ENCODE data around the gene KDSR. TPM values are rescaled to one million over a fixed set of nuclear protein-coding genes. Genes with fewer than 3 reads are reported as not detected.

KDSR gene
- total RNA-seq, 1 experiment from 2014 or later: 108 TPM

DNA sequence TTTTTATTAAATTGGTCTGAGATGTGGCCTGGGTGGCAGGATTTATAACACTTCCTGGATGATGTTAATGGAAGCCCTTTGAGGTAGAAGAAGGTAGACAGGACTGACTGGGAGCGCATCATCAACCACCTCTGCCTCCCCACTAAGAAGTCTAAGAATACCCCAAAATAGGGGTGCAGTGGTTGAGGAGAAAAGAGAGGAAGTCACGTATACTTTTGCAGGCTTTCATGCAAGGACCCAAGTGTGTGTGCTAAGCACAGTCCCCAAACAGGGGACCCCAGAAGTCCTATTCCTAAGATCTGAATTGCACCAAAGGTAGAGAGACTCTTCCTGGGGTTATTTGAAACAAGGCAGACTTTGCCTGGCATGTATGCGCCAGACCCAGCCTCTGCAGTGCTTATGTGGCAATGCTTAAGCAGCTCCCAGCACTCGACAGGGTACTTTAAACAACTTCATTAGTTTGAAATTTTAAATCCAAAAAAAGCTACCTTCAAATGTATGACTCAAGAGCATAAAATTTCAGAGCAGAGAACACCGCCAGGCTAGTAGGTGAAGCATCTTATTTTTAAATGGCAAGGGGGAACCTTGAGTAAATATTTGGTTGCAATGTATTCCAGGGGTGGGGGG is 82.7 kb downstream of the KDSR start:
- TF ChIP-seq, protein P1, sequence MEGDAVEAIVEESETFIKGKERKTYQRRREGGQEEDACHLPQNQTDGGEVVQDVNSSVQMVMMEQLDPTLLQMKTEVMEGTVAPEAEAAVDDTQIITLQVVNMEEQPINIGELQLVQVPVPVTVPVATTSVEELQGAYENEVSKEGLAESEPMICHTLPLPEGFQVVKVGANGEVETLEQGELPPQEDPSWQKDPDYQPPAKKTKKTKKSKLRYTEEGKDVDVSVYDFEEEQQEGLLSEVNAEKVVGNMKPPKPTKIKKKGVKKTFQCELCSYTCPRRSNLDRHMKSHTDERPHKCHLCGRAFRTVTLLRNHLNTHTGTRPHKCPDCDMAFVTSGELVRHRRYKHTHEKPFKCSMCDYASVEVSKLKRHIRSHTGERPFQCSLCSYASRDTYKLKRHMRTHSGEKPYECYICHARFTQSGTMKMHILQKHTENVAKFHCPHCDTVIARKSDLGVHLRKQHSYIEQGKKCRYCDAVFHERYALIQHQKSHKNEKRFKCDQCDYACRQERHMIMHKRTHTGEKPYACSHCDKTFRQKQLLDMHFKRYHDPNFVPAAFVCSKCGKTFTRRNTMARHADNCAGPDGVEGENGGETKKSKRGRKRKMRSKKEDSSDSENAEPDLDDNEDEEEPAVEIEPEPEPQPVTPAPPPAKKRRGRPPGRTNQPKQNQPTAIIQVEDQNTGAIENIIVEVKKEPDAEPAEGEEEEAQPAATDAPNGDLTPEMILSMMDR (IDR thresholded peaks at IDR 0.05; ENCODE audit: unreplicated experiment): no peak
- Mint-ChIP-seq H3K9me3 (ENCODE audit: unreplicated experiment) (no peaks in the 10 kb centered on the region), H3K36me3 (ENCODE audit: insufficient read depth, unreplicated experiment) (no peaks in the 10 kb centered on the region), H3K27me3 (ENCODE audit: insufficient read depth, unreplicated experiment) (no peaks in the 10 kb centered on the region), H3K27ac (ENCODE audit: low read depth, unreplicated experiment) (no peak overlapping the region), H3K4me1 (ENCODE audit: insufficient read depth, unreplicated experiment) (no peaks in the 10 kb centered on the region), H3K4me3 (ENCODE audit: unreplicated experiment) (no peak overlapping the region)
- no TSS peak for BruUV-seq (replicated peaks)
- no peak for DNase-seq (ENCODE audit: unreplicated experiment)
- ChIA-PET POLR2A (no interaction called here), CTCF (interaction anchor here (0.6 kb wide), 1 partner anchor 33 kb away, joined by 3 read pairs; no protein-coding TSS in a partner anchor)
- intact Hi-C loops (cut with micrococcal nuclease): no loop called here

DNA sequence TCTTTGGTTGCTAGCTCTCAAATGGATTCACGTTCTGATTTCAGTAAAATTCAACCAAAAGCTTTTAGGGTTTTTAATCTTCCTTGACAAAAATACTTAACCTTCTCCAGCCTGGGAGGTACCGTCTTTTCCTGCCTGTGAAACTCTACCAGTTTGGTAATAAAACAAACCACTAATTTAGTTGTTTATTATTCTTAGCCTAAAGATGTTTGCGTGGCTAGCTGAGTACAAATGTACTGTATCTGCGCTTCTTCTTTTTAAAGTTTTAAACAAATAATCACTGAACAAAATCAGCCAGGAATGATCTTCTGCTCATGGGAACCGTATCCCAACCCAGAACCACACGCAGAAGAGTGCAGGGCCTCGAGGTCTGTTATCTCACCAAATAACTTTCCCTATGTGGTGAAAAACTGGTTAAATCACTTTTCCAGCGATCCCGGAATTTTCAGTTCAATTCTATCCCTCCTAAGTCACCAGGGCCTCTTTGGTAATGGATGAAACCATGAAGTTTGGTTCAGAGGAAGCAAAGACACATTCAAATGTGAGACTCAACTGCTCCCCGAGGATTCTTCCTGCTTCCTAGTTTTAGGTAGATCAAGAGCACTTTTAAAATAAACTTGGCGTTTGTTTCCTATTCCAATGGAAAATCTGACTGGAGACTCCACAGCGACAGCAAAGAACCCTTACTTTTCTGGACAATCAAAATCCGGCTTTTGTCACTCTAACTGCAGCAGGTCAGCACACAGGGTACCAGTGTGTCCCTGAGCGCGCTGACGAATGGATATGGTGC is 83.5 kb downstream of the KDSR start:
- POLR2A ChIA-PET: no interaction called here
- CTCF ChIA-PET: interaction anchor here (0.6 kb wide), 1 partner anchor 33 kb away, joined by 3 read pairs; no protein-coding TSS in a partner anchor
- no peak overlapping the region for H3K27ac Mint-ChIP-seq (ENCODE audit: low read depth, unreplicated experiment)

DNA sequence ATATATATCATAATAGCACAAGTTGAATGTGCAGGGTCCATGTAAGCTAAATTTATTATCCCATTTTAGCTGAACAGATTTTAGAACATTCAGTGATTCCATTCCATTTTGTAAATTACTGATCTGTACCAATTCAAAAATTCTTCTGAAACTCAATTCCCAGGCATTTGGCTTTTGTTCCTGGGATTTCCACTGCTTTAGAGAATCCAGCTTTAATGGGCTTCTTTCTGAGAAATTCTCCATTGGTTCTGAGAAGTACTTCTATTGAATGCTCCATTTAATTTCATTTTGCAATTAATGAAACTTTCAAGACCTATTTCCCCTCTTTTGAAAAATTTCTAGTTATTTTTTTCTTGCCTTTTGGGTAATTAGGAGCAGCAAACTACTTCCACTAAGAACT is 84.2 kb downstream of the KDSR start:
- Mint-ChIP-seq H3K4me1 (ENCODE audit: insufficient read depth, unreplicated experiment) (no peaks in the 10 kb centered on the region), H3K27me3 (ENCODE audit: insufficient read depth, unreplicated experiment) (no peaks in the 10 kb centered on the region), H3K36me3 (ENCODE audit: insufficient read depth, unreplicated experiment) (no peaks in the 10 kb centered on the region), H3K27ac (ENCODE audit: low read depth, unreplicated experiment) (no peak overlapping the region), H3K9me3 (ENCODE audit: unreplicated experiment) (no peaks in the 10 kb centered on the region), H3K4me3 (ENCODE audit: unreplicated experiment) (no peak overlapping the region)
- TF ChIP-seq, protein P1 (IDR thresholded peaks at IDR 0.05; ENCODE audit: unreplicated experiment): no peak
- DNase-seq (ENCODE audit: unreplicated experiment): no peak
- BruUV-seq (replicated peaks): no TSS peak
- POLR2A ChIA-PET: no interaction called here
- intact Hi-C loops (cut with micrococcal nuclease): no loop called here
- CTCF ChIA-PET: no interaction called here

More for the DNA sequence above, 83.5 kb downstream of the KDSR start:
- Mint-ChIP-seq H3K36me3 (ENCODE audit: insufficient read depth, unreplicated experiment) (no peaks in the 10 kb centered on the region), H3K4me3 (ENCODE audit: unreplicated experiment) (no peak overlapping the region), H3K27me3 (ENCODE audit: insufficient read depth, unreplicated experiment) (no peaks in the 10 kb centered on the region), H3K9me3 (ENCODE audit: unreplicated experiment) (no peaks in the 10 kb centered on the region), H3K4me1 (ENCODE audit: insufficient read depth, unreplicated experiment) (no peaks in the 10 kb centered on the region)
- TF ChIP-seq, protein P1 (IDR thresholded peaks at IDR 0.05; ENCODE audit: unreplicated experiment): no peak
- BruUV-seq (replicated peaks): no TSS peak
- DNase-seq (ENCODE audit: unreplicated experiment): no peak
- intact Hi-C loops (cut with micrococcal nuclease): no loop called here

Other genes starting within 250 kb of the KDSR start
- gene BCL2, start 47.4 kb downstream of the KDSR start, total RNA-seq (2022): 3.0 and 5.7 TPM in 2 replicates
- gene VPS4B, start 55.3 kb upstream of the KDSR start, total RNA-seq (2022): 67.8 and 89.8 TPM in 2 replicates
- gene SERPINB5, start 109.8 kb upstream of the KDSR start, total RNA-seq (2022): 254 and 330 TPM in 2 replicates
- gene SERPINB12, start 175.2 kb upstream of the KDSR start, total RNA-seq (2022): not detected in 2 replicates
- 0.49 TPM in 1 of 2 replicates, not detected in the other for gene SERPINB13, start 220.1 kb upstream of the KDSR start, total RNA-seq (2022)

Measured in MCF 10A (cell line).